NCI-H146 treated with DMSO at 0.1 percent for 48 hours (cell line): ENCODE data around the gene TLCD1.

Experiments used
- DNase-seq: peaks from one replicate; lab custom pipeline; 2025; ENCODE audit not compliant: unreplicated experiment; lab: John Stamatoyannopoulos, UW

TLCD1 gene, protein sequence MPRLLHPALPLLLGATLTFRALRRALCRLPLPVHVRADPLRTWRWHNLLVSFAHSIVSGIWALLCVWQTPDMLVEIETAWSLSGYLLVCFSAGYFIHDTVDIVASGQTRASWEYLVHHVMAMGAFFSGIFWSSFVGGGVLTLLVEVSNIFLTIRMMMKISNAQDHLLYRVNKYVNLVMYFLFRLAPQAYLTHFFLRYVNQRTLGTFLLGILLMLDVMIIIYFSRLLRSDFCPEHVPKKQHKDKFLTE

DNA sequence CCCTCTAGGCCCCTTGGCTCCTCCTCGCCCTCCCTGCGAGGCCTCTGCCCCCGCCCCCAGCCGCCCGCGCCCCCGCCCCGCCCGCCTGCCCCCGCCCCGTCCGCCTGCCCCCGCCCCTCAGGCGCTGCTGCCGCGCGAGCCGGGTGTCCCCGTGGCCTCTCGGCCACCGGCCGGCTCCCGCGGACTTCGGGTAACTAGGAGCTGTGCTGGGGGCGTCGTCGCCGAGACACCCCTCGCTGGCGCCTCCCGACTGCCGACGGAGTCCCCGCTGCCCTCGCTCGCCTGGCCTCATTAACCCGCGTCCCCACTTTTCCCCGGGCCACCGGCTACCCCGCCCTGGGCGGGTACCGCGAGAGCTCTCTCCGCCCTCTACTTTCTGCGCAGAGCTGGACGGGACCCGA is at the start of gene TLCD1:
TSS of gene TLCD1 (minus strand) at position 8 of the 401 bp plus-strand sequence. CDS start 136 bp downstream, outside the sequence.
- peak; percentile 57 for DNase-seq

DNA sequence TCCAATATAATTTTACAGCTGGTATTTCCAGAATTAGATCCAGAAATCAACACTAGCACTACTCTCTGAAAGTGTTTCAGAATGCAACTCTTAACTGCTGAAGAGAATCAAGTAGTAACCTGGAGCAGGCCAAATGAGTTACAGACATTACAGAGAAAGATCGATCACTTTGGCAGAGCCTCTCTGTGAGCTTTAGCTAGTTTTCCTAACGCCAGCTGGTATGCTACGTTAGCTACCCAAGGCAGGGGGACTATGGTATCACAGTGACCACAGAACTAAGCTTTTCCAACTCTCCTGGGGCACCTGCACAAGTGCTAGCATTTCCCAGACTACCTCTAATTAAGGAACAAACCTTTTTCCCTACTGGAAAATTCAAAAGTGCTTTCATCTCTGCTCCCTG is 48.2 kb upstream of the TLCD1 start:
- no peak for DNase-seq

DNA sequence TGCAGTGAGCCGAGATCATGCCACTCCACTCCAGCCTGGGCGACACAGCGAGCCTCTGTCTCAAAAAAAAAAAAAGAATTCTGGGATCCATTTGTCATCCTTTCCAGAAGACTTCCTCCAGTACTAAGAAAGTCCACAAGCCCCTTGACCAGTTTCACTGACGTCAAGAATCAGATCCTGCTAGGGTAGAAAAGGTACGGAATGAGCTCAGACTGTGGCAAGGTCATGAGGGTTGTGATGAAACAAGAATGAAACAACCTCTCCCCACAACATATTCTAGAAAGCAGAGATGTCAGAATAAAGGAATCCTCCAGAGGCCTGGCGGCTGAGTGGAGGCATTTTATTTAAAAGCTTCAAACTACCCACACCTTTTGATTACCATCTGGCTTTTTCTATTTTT is 47.7 kb upstream of the TLCD1 start:
- DNase-seq = no peak

DNA sequence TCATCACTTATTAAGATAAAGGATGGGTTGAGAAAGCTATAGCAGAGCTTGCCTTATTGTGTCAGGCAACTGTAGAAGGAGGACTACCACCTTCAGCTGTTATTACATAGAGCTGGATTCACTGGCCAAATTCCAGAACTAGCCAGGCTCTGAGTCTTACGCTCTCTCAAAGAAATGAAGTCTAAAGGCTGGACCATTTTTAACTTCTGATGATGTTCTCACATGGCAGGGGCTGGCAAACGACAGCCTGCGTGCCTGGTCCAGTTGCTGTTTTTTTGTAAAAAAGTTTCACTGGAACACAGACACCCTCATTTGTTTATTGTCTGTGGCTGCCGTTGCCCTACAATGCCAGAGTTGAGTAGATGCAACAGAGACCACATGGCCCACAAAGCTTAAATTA is 39.0 kb upstream of the TLCD1 start:
- no peak for DNase-seq

DNA sequence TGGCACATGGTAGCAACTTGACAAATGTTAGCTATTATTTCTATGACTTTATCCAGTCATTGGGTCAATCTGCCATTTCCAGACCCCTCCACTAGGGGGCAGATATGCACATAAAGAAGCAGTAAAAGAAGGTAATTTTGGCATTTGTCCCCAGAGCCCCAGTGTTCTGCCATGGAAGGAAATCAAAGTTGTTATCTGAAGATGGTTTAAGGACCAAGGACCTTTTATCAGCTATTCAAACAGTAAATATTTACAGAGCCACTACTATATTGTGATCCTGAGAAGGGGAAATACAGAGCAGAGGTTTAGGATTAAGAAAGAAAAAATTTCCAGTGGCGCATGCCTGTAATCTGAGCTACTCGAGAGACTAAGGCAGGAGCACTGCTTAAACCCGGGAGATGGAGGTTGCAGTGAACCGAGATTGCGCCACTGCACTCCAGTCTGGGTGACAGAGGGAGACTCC is 37.8 kb upstream of the TLCD1 start:
- peak; percentile 27 for DNase-seq

DNA sequence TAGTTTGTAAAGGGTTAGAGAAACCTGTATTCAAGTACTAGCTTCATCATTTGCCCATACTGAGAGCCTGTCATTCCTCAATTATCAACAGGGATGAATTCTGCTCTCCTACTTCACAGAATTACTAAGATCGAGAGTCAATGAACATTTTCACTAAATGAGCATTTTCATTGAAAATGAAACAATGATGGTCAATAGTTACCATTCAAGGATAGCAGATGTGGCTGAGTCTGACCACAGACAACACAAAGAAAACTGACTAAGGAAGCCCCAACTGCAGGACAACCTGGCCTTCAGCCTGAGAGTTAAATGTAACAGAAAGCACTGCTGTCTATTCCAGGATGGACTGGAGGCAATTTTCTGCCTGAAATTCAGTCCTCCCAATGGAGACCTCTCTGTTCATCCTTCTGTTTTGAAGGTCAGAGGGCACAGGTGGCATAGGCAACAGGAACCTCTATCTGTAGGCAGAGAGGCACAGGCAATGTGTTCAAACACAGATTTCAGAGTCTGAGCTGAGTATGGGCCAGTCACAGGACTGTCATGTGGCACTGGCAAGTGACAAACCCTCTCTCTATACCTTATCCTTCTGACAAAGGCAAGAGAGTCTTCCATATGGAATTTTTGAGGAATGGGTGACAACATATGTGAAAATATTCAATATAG is 37.2 kb upstream of the TLCD1 start:
- DNase-seq = no peak

DNA sequence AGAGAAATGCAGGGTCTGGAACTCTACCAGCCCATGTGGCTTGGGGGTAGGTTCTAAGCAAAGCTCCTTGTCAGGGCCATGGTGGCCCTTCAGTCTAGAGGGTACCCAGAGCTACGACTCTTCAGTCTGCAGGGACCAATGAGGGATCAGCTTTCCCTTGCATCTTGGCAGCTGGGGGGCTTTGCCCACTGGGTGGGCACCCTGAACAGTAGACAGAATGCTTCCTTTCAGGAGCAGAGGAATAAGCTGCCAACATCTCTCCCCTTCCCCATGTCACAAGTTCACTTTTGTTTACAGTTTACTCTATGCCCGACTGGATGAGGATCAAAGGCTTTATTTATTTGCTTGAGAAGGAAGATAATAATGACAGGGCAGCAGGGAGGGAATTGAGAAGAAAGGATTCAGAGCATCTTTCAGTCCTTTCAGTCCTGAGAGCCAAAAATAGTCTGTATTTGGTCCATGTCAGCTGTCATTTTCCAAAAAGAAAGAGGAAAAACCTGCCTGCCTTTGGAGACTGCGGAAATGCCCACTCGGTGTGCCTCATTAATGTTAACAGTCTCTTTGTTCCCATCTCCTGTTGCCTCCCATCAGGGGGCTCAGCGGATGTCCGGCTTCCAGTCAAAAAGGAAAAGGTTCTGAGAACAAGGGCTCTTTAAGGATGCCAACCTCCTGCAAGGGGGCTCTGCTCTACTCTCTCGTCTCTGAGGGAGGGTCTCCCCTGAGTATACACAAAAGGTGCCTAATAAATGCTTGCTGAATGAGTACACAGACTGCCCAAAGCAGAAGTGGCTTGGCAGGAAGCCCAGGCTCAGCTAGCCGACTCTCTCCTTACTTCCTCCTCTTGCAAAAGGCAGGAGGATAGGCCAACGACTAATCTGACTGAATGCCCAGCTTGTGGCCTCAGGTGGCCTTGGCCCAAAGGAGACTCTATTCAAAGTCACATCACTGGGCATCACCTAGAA is 34.8 kb upstream of the TLCD1 start:
- peak; percentile 30 for DNase-seq

DNA sequence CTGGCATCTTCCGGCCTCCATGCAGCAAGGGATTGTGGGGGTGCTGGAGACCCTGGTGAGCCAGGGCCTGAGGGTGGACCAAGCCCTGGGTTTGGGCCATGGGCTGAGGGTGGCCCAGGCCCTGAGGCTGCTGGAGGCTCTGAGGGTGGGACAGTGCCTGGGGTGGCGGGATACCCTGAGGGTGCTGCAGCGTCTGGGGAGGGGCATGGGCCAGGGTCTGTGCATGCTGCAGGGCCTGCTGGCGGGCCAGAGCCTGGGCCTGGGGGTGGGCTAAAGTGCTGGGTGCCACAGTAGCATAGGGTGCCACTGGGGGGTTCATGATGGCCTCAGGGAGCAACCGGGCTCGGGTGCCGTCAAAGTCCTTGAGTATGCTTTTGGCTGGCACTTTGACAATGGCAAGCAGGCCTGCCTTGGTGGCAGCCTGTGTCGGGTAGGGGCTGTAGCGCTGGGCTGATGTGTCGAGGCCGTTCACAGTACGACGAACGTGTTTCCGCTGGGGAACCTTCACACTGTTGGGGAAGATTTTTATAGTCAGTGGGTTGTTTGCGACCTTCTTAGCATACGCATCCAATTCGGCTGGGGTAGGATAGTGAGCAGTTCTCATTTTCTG is 33.3 kb upstream of the TLCD1 start:
- no peak for DNase-seq

DNA sequence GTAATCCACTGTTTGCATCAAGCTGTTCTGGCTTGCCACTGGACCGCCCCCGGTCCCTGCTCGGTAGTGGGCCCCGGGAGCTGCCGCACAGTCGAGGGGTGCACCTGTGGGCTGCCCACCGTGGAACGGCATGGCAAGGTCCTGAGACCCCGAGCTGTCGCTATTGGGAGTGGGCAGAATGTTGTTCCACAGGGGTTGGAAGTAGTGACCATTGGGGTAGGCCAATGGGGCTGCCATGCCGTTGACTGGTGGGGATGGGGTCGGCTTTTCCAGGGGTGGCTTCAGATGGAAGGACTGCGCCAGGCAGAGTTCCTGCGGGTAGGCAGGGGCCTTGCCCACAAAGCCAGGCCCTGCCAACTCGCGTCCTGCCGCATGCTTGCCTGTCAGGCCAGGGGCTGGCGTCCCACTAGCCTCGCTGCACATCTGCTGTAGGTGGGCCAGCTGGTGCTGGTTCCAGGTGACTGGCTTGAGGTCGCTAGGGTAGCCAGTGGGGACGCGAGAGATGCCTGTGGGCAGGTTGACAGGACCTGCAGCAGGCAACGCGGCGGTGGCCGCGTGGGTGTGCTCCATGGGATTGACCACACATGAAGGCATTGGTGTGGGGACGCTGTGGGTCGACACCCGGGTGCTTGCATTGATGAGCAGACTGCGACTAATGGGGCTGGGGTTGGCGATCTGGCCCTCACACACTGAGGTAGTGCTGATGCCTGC is 32.5 kb upstream of the TLCD1 start:
- DNase-seq = no peak

DNA sequence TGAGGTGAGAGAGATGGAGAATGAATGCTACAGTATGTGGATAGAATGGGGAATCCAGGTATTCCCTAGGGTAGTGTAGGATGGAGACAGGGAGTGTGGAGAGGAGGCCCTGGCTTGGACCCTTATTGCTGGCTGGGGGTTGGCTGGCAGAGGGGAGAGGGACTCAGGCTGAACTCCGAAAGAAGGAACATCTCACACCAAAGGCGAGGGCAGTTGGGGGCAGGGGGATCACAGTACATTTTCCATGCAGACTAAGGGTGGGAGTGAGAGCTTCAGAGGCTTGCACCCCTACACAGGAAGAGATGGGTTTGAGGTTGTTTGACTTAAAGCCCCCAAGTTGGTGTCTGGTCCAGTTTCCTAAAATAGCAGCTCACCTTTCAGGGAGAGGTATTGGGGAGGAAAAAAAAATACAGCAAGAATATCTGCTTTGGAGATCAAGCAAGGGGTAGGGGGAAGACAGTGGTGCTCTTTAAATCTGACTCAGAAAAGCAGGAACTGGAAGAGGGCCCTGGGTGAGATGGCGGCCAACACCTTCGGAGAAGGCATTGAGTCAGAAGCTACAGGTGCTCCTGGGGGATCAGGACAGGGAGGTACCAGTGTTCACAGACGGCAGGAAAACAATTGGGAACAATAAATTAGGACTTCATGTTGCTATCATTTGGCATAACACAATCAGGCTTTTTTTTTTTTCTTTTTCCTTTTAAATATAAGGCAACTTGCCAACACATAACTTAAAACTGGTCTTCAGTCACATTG is 30.2 kb upstream of the TLCD1 start:
- no peak for DNase-seq

DNA sequence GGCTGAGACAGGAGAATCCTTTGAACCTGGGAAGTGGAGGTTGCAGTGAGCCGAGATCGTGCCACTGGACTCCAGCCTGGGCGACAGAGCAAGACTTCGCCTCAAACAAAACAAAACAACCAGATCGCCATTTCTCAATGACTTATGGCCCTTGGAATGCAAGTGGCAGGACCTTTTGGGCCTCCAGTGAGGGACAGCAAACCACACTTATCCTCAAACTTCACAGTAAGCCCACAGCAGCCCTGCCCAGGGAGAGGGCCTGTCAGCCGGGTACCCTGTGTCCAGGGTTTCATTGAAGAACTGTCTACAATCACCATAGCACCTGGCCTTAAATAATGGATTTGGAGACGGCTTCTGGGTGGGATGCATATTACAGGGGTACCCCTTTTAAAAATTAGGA is 29.5 kb upstream of the TLCD1 start:
- no peak for DNase-seq

DNA sequence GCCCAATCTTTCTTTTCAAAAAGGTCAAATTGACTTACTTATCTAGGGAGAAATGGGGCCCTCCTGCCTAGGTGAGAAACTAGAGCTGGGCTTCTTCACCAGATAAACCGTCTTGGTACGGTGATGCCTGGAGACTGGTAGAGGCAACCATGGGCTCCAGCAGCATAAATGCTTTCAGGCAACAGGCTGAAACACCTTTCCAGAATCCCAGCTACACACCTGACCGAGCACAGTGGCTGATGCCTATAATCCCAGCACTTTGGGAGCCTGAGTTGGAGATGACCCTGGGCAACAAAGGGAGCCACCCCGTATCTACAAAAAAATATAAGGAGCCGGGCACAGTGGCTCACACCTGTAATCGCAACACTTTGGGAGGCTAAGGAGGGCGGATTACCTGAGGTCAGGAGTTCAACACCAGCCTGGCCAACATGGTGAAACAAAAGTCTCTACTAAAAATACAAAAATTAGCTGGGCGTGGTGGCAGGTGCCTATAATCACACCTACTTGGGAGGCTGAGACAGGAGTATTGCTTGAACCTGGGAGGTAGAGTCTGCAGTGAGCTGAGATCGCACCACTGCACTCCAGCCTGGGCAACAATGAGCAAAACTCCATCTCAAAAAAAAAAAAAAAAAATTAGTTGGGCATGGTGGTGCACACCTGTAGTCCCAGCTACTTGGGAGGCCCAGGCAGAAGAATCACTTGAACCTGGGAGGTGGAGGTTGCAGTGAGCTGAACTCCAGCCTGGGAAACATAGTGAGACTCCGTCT is 25.8 kb upstream of the TLCD1 start:
- no peak for DNase-seq

DNA sequence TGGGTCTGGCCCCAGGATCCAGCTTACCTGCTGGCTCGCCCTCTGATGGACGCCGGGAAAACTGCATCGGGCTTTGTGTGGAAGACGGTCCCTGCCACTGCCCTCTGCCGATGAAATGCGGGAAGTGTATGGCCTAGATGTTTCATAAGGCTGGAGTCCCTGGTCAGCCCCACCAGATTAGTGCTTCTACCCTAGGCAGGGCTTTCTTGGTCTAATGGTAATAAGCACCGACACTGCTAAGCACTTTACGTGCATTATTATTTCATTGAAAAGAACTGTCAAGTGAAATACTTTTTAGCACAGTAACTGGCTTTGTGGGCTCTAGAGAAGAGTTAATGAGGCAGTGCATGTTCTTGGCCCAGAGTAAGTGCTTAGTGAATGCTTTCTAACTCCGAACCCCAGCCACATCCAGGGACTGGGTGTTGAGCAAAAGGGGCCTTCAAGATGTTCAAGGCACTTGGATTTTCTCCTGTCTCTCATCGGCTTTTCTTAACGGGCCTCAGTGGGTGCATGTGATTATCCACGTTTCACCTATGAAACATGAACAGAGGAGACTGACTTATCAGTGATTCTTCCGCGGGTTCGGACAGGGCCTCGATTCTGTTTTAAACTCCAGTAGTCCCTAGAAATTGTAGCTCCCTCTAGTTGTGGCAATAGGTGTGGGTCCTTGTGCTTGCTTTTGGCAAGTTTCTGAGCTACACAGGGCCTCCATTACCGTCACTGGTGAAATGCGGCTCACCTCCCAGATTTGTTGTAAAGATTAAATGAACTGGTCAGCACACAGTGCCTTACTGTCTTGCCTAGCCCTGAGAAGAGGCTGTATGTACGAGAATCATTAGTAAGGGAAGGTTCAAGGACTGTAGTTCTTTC is 24.4 kb upstream of the TLCD1 start:
- peak; percentile 74 for DNase-seq

DNA sequence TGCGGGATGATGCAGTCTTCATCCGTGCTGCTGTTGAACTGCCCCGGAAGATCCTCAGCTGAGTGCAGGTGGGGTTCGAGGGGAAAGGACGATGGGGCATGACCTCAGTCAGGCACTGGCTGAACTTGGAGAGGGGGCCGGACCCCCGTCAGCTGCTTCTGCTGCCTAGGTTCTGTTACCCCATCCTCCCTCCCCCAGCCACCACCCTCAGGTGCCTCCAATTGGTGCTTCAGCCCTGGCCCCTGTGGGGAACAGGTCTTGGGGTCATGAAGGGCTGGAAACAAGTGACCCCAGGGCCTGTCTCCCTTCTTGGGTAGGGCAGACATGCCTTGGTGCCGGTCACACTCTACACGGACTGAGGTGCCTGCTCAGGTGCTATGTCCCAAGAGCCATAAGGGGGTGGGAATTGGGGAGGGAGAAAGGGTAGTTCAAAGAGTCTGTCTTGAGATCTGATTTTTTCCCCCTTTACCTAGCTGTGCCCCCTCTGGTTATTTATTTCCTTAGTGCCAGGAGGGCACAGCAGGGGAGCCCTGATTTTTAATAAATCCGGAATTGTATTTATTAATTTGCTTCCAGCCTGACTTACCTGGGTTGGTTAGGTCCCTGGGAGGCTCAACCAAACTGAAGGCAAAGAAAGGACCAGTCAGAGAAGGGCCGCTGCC is 23.6 kb upstream of the TLCD1 start:
- DNase-seq = no peak

DNA sequence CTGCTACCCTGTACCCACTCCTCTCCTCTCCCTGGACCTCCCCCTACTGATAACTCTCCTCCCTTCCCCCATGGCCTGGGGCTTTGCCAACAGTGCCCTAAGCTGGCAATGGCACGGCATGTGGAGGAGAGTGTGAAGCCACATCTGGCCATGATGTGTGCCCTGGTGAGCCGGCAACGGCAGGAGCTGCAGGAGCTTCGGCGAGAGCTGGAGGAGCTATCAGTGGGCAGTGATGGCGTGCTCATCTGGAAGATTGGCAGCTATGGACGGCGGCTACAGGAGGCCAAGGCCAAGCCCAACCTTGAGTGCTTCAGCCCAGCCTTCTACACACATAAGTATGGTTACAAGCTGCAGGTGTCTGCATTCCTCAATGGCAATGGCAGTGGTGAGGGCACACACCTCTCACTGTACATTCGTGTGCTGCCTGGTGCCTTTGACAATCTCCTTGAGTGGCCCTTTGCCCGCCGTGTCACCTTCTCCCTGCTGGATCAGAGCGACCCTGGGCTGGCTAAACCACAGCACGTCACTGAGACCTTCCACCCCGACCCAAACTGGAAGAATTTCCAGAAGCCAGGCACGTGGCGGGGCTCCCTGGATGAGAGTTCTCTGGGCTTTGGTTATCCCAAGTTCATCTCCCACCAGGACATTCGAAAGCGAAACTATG is 23.0 kb upstream of the TLCD1 start:
- no peak for DNase-seq

DNA sequence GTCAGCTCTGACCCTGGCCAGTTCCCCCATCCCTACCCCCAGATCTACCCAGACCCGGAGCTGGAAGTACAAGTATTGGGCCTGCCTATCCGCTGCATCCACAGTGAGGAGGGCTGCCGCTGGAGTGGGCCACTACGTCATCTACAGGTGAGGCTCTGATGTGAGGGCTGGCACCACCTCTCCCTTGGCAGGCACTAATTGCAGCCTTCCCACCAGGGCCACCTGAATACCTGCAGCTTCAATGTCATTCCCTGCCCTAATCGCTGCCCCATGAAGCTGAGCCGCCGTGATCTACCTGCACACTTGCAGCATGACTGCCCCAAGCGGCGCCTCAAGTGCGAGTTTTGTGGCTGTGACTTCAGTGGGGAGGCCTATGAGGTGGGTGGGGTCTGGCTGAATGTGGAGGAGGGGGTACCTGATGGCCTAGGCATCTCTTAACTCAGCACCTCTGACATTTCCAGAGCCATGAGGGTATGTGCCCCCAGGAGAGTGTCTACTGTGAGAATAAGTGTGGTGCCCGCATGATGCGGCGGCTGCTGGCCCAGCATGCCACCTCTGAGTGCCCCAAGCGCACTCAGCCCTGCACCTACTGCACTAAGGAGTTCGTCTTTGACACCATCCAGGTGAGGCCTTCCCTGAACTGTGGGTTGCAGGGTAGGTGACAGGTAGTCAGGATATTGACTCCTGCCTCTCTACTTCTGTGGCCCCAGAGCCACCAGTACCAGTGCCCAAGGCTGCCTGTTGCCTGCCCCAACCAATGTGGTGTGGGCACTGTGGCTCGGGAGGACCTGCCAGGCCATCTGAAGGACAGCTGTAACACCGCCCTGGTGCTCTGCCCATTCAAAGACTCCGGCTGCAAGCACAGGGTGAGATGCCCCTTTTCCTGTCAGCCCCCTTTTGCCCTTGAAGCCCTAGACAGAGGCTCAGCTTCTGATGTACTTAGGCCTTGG is 22.0 kb upstream of the TLCD1 start:
- no peak for DNase-seq
